Suprapubic skin (tissue), 3 donors: Measurements from ENCODE around the gene PDHB.

Source experiments
- EP300 ChIP-seq: sonication (generic); formaldehyde crosslinking; IDR thresholded peaks from one replicate; pipeline ENCODE4 v1.6.1; 2017; ENCODE audit warnings: antibody characterized with exemption
- POLR2A ChIP-seq, 2 donors: fragments of 450-650 bp; IDR thresholded peaks; one replicate each; pipeline ENCODE4 v1.6.1; 2017; ENCODE audit warnings: antibody characterized with exemption in 2 of 2, mild to moderate bottlenecking in 2 of 2, moderate library complexity in 2 of 2
- TF ChIP-seq, protein P1 (sequence below), 2 donors: fragments of 200-600 bp in 1 of 2; fragments of 450-650 bp in 1 of 2; sonication (generic) in 1 of 2; IDR thresholded peaks; one replicate each; pipeline ENCODE4 v1.5.1; 2016 to 2019; ENCODE audit warnings: antibody characterized with exemption in 2 of 2, mild to moderate bottlenecking in 1 of 2, moderate library complexity in 1 of 2

DNA sequence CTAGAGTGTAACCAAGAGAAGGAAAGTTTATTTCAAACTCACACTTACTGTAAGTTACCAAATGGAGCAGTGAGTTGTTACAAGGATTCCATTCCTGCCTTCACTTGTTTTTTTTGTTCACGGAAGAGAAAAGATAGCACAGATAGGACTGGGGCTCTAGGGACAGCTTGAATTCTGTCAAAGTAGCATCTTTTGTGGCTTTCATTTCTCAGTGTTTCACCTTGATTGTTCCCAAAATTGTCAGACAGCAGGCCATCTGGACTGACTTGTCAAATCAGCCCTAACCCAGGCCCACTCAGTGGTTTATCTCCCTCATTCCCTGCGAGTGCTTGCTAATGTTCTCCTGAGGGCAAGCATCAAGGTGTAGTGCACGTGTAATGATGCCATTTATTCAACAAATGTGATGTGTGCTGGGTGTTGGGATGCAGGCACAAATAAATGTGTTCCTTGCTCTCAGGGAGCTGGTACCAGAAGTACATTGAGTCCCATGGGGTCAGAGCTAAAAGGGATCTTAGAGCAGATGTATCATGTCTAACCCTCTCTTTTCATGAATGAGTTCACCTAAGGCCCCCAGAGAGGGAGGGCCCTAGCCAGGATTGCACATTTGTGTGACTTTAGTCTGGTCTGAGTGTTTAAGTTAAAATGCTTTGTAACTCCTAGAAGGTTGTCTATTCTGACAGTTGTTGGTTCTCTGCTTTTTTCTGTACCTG, 49.1 kb downstream of the PDHB start:
- no peak for TF ChIP-seq POLR2A (IDR thresholded peaks at IDR 0.05)
- TF ChIP-seq, protein P1, sequence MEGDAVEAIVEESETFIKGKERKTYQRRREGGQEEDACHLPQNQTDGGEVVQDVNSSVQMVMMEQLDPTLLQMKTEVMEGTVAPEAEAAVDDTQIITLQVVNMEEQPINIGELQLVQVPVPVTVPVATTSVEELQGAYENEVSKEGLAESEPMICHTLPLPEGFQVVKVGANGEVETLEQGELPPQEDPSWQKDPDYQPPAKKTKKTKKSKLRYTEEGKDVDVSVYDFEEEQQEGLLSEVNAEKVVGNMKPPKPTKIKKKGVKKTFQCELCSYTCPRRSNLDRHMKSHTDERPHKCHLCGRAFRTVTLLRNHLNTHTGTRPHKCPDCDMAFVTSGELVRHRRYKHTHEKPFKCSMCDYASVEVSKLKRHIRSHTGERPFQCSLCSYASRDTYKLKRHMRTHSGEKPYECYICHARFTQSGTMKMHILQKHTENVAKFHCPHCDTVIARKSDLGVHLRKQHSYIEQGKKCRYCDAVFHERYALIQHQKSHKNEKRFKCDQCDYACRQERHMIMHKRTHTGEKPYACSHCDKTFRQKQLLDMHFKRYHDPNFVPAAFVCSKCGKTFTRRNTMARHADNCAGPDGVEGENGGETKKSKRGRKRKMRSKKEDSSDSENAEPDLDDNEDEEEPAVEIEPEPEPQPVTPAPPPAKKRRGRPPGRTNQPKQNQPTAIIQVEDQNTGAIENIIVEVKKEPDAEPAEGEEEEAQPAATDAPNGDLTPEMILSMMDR (IDR thresholded peaks at IDR 0.05) = no peak
- TF ChIP-seq EP300 = no peak
